Esophagus squamous epithelium (tissue), 5 donors: ENCODE measurements around the gene ARMS2. TPM values are rescaled to one million over a fixed set of nuclear protein-coding genes. Genes with fewer than 3 reads are reported as not detected.

Experiments used
- DNase-seq: peaks from one replicate; lab custom pipeline; 2025; lab: John Stamatoyannopoulos, UW
- H3K27ac ChIP-seq, 4 donors: fragments of 200-600 bp; sonication (generic); one replicate each; pipeline ENCODE4 v1.5.1; 2016 to 2019; ENCODE audit warnings: mild to moderate bottlenecking in 1 of 4
- H3K27me3 ChIP-seq, 4 donors: fragments of 200-600 bp; sonication (generic); 1 replicate in 3 of 4; 2 replicates in 1 of 4; pipeline versions ENCODE4 v1.5.1 to v1.6.0; 2017 to 2021; ENCODE audit warnings: antibody characterized with exemption in 1 of 4
- H3K36me3 ChIP-seq, 3 donors: fragments of 200-600 bp; sonication (generic); one replicate each; pipeline ENCODE4 v1.5.1; 2016 to 2019
- H3K4me1 ChIP-seq, 3 donors: fragments of 200-600 bp; sonication (generic); one replicate each; pipeline ENCODE4 v1.5.1; 2017 to 2019
- H3K4me3 ChIP-seq, 4 donors: fragments of 200-600 bp; sonication (generic); 1 replicate in 3 of 4; 2 replicates in 1 of 4; pipeline ENCODE4 v1.5.1; 2016 to 2019; ENCODE audit warnings: mild to moderate bottlenecking in 2 of 4, moderate library complexity in 1 of 4
- H3K9me3 ChIP-seq, 3 donors: fragments of 200-600 bp; sonication (generic); one replicate each; pipeline ENCODE4 v1.5.1; 2016 to 2019
- CTCF ChIP-seq, 6 experiments: fragments of 450-650 bp in 4 of 6; fragments of 200-600 bp in 2 of 6; sonication (generic) in 2 of 6; IDR thresholded peaks; one replicate each; pipeline ENCODE4 v1.5.1; 2016 to 2019; ENCODE audit warnings: antibody characterized with exemption in 6 of 6, mild to moderate bottlenecking in 4 of 6, moderate library complexity in 4 of 6
- POLR2A ChIP-seq, 4 donors: fragments of 450-650 bp; IDR thresholded peaks; one replicate each; pipeline ENCODE4 v1.6.1; 2017; ENCODE audit warnings: antibody characterized with exemption in 4 of 4, mild to moderate bottlenecking in 4 of 4, moderate library complexity in 3 of 4
- WGBS, 2 donors: methylation state at CpG; one replicate each; pipeline ENCODE4 v1.1.5; 2018; 5-methylcytosine and 5-hydroxymethylcytosine counted together
- intact Hi-C: fragments of 100-400 bp; cut with DNase I; formaldehyde crosslinking; loops from one replicate; pipeline ENCODE4 v1.15.0; 2022
- total RNA-seq, 4 donors: library from RNA; depleted of rRNA; stranded (reverse); fragments of >200 nt; gene quantifications; one replicate each; pipeline ENCODE4 v1.1.0, GENCODE V29; 2016
- donor health status: DM: yes; HTN: yes; CAD: no.

The ARMS2 gene
- total RNA-seq, 4 donors from 2014 or later, result not detected

- 0% methylated on average over 5 to 6 of the region's 95 CpGs for WGBS, 2 donors
- Histone ChIP-seq H3K4me1 (peaks cover 7 to 46% (median 12%) of the 10 kb centered on the region in 3 donors), H3K27ac (peak overlapping the region; percentile 67 to 90 (median 87)), H3K9me3 (no peaks in the 10 kb centered on the region), H3K27me3 (peaks cover 0 to 67% (median 0%) of the 10 kb centered on the region in 4 donors), H3K36me3 (no peaks in the 10 kb centered on the region), H3K4me3 (peak overlapping the region; percentile 47 to 86 (median 64))
- intact Hi-C loops, result no loop called here
- no peak for DNase-seq
- TF ChIP-seq CTCF (IDR thresholded peaks at IDR 0.05) (peak in 1 of 6 experiments; percentile 14), POLR2A (IDR thresholded peaks at IDR 0.05) (peak in 1 of 4 donors; percentile 5)
Observed at GRCh38 chr10:122461729-122462532, 7.5 kb downstream of the ARMS2 start.

GRCh38 chr10:122462533-122463465 is 8.3 kb downstream of the ARMS2 start:
- DNase-seq, result no peak
- Histone ChIP-seq H3K27me3 (peaks cover 0 to 70% (median 0%) of the 10 kb centered on the region in 4 donors), H3K36me3 (no peaks in the 10 kb centered on the region), H3K27ac (peak overlapping the region; percentile 67 to 90 (median 87)), H3K4me3 (peak overlapping the region; percentile 47 to 86 (median 64)), H3K9me3 (no peaks in the 10 kb centered on the region), H3K4me1 (peaks cover 7 to 46% (median 13%) of the 10 kb centered on the region in 3 donors)
- intact Hi-C loops, result no loop called here
- TF ChIP-seq POLR2A (IDR thresholded peaks at IDR 0.05) (no peak), CTCF (IDR thresholded peaks at IDR 0.05) (no peak)
- WGBS, 2 donors, result 5 to 21% methylated on average over 26 to 33 of the region's 47 CpGs

GRCh38 chr10:122463466-122464249 is 9.2 kb downstream of the ARMS2 start:
- intact Hi-C loops, result no loop called here
- no peak for TF ChIP-seq POLR2A (IDR thresholded peaks at IDR 0.05)
- no peak for TF ChIP-seq CTCF (IDR thresholded peaks at IDR 0.05)
- H3K27ac ChIP-seq, result peak overlapping the region in 1 of 4 donors; percentile 85
- peaks cover 0 to 66% (median 0%) of the 10 kb centered on the region in 4 donors for H3K27me3 ChIP-seq
- H3K36me3 ChIP-seq, result no peaks in the 10 kb centered on the region
- no peak for DNase-seq
- peak overlapping the region in 3 of 4 donors; percentile 64 to 86 (median 64) for H3K4me3 ChIP-seq
- H3K4me1 ChIP-seq, result peaks cover 10 to 53% (median 21%) of the 10 kb centered on the region in 3 donors
- no peaks in the 10 kb centered on the region for H3K9me3 ChIP-seq
- 73 to 79% methylated on average over 13 of the region's 17 CpGs for WGBS, 2 donors

- H3K4me3 ChIP-seq, result no peak overlapping the region
- TF ChIP-seq CTCF (IDR thresholded peaks at IDR 0.05), result no peak
- TF ChIP-seq POLR2A (IDR thresholded peaks at IDR 0.05), result no peak
- no peak overlapping the region for H3K27ac ChIP-seq
- no peaks in the 10 kb centered on the region for H3K9me3 ChIP-seq
- H3K36me3 ChIP-seq, result no peaks in the 10 kb centered on the region
- H3K4me1 ChIP-seq, result peaks cover 14 to 58% (median 24%) of the 10 kb centered on the region in 3 donors
- no peak for DNase-seq
- H3K27me3 ChIP-seq, result peaks cover 0 to 60% (median 0%) of the 10 kb centered on the region in 4 donors
- intact Hi-C loops, result no loop called here
- 84 to 87% methylated on average over 4 of the region's 4 CpGs for WGBS, 2 donors
Observed at GRCh38 chr10:122464250-122464510, 9.7 kb downstream of the ARMS2 start.
